HG03025 (cell line): ENCODE measurements around the gene HSH2D.
"Not testable (repeated sequence)": the region's sequence is repeated elsewhere in the genome, so short reads cannot be mapped to it uniquely, and the experiment has no call there.

Experiments used
- ATAC-seq: cut with Tn5 transposase; IDR thresholded peaks from one replicate; pipeline ENCODE4 v1.9.1; 2021; ENCODE audit warnings: mild to moderate bottlenecking, moderate library complexity; ENCODE audit not compliant: unreplicated experiment, low FRiP score

The HSH2D gene

GRCh38 chr19:16154557-16154956, 11.1 kb downstream of the HSH2D start:
- no peak for ATAC-seq

GRCh38 chr19:16155128-16155527, 11.6 kb downstream of the HSH2D start:
- no peak for ATAC-seq

- no peak for ATAC-seq
These were observed 13.4 kb downstream of the HSH2D start for GRCh38 chr19:16156904-16157303.

- no peak for ATAC-seq
These were observed 14.1 kb downstream of the HSH2D start for GRCh38 chr19:16157601-16158000.

- no peak for ATAC-seq
These were observed 16.2 kb downstream of the HSH2D start for GRCh38 chr19:16159655-16160054.

- no peak for ATAC-seq
These were observed 17.0 kb downstream of the HSH2D start for GRCh38 chr19:16160445-16160942.

- no peak for ATAC-seq
These were observed 17.6 kb downstream of the HSH2D start for GRCh38 chr19:16160943-16161560.

- no peak for ATAC-seq
These were observed 18.4 kb downstream of the HSH2D start for GRCh38 chr19:16161840-16162239.

GRCh38 chr19:16164222-16164890, 20.9 kb downstream of the HSH2D start:
- ATAC-seq: no peak

GRCh38 chr19:16166417-16166816, 22.9 kb downstream of the HSH2D start:
- no peak for ATAC-seq

GRCh38 chr19:16167055-16167454, 23.6 kb downstream of the HSH2D start:
- no peak for ATAC-seq

GRCh38 chr19:16168465-16169081, 25.1 kb downstream of the HSH2D start:
- ATAC-seq: no peak

- ATAC-seq: no peak
These were observed 26.6 kb downstream of the HSH2D start for GRCh38 chr19:16170134-16170533.

GRCh38 chr19:16175954-16176353, 32.5 kb downstream of the HSH2D start:
- ATAC-seq: no peak

GRCh38 chr19:16178866-16179265, 35.4 kb downstream of the HSH2D start:
- ATAC-seq: not testable (repeated sequence)

- no peak for ATAC-seq
These were observed 37.1 kb downstream of the HSH2D start for GRCh38 chr19:16180611-16181010.

GRCh38 chr19:16184665-16185122, 41.2 kb downstream of the HSH2D start:
- no peak for ATAC-seq

GRCh38 chr19:16185123-16185767, 41.8 kb downstream of the HSH2D start, which contains the start of gene FAM32A:
Gene FAM32A (plus strand): TSS chr19:16185410. CDS start chr19:16185443, 33 bp downstream.
- ATAC-seq: peak; percentile 88

GRCh38 chr19:16185768-16186123, 42.3 kb downstream of the HSH2D start:
- no peak for ATAC-seq

GRCh38 chr19:16188521-16188920, 45.0 kb downstream of the HSH2D start:
- ATAC-seq: no peak

- no peak for ATAC-seq
These were observed 46.7 kb downstream of the HSH2D start for GRCh38 chr19:16190198-16190597.
